ENCODE results near the gene STARD9. TPM values are rescaled to one million over a fixed set of nuclear protein-coding genes. Genes with fewer than 3 reads are reported as not detected.
A peak's percentile ranks its signal among the peaks of the same experiment; 100 is the strongest.
"Not testable (repeated sequence)": the region's sequence is repeated elsewhere in the genome, so short reads cannot be mapped to it uniquely, and the experiment has no call there.

The STARD9 gene
- total RNA-seq, 2 donors from 2014 or later, result 5.0 to 7.2 TPM

- intact Hi-C loops (cut with DNase I, micrococcal nuclease), result no loop called here
- DNase-seq, result no peak
These were observed 40.7 kb downstream of the STARD9 start for GRCh38 chr15:42616107-42616506.

GRCh38 chr15:42619656-42620371 lies 44.4 kb downstream of the STARD9 start:
- ATAC-seq (no peak), DNase-seq (no peak)
- intact Hi-C loops (cut with DNase I, micrococcal nuclease), result no loop called here

More at GRCh38 chr15:42616107-42616506, 40.7 kb downstream of the STARD9 start:
- no peak for ATAC-seq

DNA sequence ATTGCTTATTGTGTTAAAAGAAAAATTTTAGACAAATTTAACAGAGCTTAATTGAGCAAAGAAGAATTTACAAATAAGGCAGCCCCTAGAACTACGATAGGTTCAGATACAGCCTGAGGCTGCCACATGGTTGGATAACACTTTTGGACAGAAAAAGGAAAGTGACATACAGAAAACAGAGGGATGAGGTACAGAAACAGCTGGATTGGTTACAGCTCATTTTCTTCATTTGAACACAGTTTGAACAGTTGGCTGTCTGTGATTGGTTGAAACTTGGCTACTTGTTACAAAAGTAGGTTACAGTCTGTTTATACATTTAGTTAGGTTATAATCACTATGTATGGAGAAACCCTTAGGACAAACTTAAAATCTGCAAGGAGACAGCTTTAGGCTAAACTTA lies 46.0 kb downstream of the STARD9 start:
- DNase-seq (no peak), ATAC-seq (no peak)
- intact Hi-C loops (cut with DNase I, micrococcal nuclease), result no loop called here

GRCh38 chr15:42621996-42622925 lies 46.9 kb downstream of the STARD9 start:
- intact Hi-C loops (cut with DNase I, micrococcal nuclease), result no loop called here
- ATAC-seq, result peak; percentile 96
- peak in 1 of 2 donors; percentile 23 for DNase-seq

DNA sequence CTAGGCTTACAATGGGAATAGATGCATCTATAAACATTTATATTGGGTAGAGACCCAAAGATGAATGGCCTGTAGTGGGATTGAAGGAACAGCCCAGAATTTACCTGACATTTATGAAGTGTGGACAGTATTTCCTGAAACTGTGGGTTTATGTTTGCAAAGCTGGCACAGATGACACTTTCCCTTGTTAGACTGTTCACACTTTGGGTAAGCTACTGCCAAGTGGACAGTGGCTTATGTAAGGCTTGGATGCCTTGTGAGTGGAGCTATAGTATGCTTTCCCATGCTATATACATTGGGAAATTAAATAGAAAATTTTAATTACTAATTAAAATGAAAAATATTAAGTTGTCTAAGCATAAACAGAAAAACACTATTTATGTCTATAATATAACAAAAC lies 48.5 kb downstream of the STARD9 start:
- DNase-seq (no peak), ATAC-seq (no peak)
- intact Hi-C loops (cut with DNase I, micrococcal nuclease), result no loop called here

DNA sequence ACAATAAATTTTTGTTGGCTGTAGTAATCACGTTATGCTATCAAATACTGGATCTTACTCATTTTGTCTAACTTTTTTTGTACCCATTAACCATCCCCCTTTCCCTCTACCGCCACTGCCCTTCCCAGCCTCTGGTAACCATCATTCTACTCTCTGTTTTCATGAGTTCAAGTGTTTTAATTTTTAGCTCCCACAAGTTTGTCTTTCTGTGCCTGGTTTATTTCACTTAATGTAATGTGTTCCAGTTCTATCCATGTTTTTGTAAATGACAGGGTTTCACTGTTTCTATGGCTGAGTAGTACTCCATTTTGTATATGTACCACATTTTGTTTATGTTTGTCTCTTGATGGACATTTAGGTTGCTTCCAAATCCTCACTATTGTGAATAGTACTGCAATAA lies 52.1 kb downstream of the STARD9 start:
- ATAC-seq (no peak), DNase-seq (no peak)
- intact Hi-C loops (cut with DNase I, micrococcal nuclease), result no loop called here

- ATAC-seq, result no peak
- no peak for DNase-seq
- intact Hi-C loops (cut with DNase I, micrococcal nuclease), result no loop called here
These were observed 53.4 kb downstream of the STARD9 start for GRCh38 chr15:42628761-42629160.

DNA sequence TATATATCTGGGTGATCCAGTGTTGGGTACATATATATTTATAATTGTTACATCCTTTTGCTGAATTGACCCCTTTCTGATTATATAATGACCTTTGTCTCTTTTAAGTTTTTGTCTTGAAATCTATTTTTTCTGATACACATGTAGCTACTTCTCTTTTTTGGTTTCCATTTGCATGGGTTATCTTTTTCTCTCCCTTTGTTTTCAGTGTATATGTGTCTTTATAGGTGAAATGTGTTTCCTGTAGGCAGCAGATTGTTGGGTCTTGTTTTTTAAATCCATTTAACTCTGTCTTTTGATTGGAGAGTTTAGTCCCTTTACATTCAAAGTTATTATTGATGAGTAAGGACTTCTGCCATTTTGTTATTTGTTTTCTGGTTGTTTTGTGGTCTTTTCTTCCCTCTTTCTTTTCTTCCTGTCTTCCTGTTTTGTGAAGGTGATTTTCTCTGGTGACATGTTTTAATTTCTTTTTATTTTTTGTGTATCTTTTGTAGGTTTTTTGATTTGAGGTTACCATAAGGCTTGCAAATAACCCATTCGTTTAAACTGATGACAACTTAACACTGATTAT lies 56.8 kb downstream of the STARD9 start:
- ATAC-seq (no peak), DNase-seq (no peak)
- intact Hi-C loops (cut with DNase I, micrococcal nuclease), result no loop called here

GRCh38 chr15:42640109-42640508 lies 64.7 kb downstream of the STARD9 start:
- DNase-seq (no peak), ATAC-seq (no peak)
- intact Hi-C loops (cut with DNase I, micrococcal nuclease), result no loop called here

DNA sequence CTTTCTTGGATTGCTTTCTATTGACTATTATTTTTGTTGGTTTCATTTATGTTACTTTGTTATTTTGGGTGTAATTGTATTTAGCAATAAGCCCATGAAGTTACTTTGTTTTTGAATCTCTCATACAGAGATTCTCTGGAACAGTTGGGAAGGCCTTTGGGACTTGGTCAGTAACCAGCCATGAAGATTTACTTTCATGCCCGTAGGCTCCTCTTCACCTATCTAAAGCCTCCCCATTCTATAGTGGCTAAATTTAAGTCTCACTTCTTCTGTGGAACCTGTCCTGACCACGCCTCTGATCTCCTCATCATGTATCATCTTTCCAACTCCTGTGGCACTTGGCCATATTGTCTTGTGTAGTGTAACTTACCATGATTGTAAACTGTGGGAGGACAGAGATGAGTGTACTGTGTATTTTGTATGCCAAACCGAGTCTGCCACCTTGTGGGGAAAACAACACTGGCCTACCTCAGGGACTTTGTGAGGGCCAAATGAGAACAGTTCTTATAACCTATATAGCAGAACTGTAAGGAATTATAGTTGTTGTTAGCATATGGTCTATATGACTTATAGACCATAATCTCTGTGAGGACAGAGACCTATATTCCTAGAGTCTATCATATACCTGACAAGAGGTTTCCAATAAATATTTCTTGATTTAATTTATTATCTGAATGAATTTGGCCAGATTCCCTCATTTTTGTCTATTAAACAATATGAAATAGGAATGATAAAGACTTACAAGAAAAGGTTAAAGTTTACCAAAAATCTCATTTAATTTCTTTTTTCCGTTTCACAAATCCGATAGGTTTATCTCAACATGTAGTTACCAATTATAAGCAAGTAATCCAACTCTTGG lies 75.0 kb downstream of the STARD9 start:
- peak; percentile 53 to 76 for DNase-seq
- intact Hi-C loops (cut with DNase I, micrococcal nuclease), result loop anchor here in 1 of 2 donors (5.0 kb wide), 1 partner anchor 103 kb away; the partner anchor contains the start of genes HAUS2 and LRRC57
- ATAC-seq, result peak; percentile 100

DNA sequence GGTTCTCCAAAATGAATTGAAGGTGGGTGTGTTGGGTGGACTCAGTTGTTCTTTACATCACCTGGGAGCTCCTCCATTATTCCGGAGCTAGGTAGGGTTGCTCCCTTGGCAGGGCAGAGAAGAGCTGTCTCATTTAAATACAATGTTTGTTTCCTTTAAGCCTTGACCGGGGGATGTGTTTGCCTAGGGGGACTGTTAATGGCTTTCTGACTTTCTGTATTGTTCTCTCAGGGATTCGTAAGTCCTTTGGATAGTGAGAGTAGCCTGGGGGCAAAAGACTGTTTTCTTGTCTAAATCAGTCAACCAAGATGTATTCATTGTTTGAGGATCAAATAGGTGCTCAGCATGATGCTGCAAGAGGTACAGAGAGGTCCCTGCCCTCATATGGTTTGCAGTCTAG lies 90.4 kb downstream of the STARD9 start:
- ATAC-seq, result no peak
- intact Hi-C loops (cut with DNase I, micrococcal nuclease), result no loop called here
- no peak for DNase-seq

- intact Hi-C loops (cut with DNase I, micrococcal nuclease), result no loop called here
- ATAC-seq, result no peak
- DNase-seq, result no peak
These were observed 92.4 kb downstream of the STARD9 start for GRCh38 chr15:42667855-42668254.

- ATAC-seq (no peak), DNase-seq (no peak)
- intact Hi-C loops (cut with DNase I, micrococcal nuclease), result no loop called here
These were observed 95.0 kb downstream of the STARD9 start for GRCh38 chr15:42670451-42670850.

- DNase-seq, result no peak
- no peak for ATAC-seq
- intact Hi-C loops (cut with DNase I, micrococcal nuclease), result no loop called here
These were observed 97.0 kb downstream of the STARD9 start for GRCh38 chr15:42672444-42672843.

DNA sequence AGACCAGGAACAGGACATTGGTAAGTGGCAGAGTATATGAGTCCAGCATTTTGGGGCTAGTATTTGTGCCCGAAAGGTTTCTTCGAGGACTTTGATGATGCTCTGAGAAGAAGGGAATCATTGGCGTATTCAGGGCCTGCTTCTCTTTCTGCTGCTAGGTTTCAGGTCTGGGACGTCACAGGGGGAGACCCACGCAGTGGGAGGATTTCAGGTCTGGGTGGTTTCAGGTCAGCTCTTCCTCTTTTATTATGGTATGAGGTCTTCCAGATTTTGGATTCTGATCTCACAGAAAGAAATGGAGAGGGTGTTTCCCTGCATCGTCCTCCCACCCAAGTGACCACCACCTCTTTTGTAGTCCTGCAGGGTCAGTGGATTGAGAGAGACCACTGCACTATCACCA lies 99.1 kb downstream of the STARD9 start:
- intact Hi-C loops (cut with DNase I, micrococcal nuclease), result no loop called here
- DNase-seq (no peak), ATAC-seq (no peak)

DNA sequence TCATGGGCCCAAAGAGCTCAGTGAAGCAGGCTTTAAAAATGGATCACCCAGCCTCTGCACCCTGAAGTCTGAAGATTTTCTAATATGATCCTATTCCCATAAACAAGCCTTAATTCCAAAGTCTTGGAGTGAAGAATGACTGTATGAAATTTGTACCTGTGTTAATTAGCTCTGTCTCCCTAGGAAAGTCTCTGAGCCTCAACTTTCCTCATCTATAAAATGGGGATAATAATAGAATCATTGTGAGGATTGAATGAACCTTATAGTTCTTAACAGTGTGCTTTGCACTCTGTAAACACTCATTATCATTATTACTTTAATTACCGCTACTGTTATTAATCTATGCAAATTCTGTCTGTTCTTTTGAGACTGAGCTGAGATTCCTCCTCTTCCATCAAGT lies 99.6 kb downstream of the STARD9 start:
- intact Hi-C loops (cut with DNase I, micrococcal nuclease), result no loop called here
- DNase-seq (no peak), ATAC-seq (no peak)

DNA sequence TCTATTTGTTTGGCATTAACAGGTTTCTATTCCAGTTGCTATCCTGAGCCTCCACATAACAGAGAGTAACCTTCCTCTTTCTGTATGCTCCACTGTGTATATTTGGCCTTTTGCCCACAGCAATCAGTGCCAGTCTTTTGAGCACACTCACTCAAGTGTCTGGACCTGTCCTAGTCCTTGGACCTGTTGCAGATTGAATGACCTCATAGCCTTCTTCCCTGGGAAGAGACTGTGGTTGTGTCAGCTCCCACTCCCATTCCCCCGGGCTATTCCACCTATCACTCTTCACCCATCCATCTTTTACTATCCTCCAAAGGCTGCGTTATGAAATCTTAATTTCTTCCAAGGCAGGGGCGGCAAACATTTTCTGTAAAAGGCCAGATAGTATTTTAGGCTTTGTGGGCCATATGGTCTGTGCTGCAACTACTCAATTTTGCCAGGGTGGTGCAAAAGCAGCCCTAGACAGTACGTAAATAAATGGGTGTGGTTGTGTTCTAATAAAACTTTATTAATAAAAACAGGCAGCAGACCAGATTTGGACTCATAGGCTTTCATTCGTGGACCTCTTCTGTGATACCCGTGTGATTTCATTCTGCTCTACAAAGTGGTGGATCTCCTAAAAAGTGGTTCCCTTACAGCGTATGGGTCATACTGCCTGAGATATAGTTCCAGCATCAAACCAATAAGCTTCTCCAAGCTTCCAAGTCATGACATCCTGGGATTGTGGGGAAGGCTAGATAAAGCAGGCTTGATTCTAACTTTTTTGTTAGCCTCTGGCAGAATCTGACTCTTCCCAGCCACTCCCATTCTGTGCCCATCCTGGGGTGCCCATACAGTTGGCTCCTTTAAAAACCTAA lies 104.1 kb downstream of the STARD9 start:
- ATAC-seq (no peak), DNase-seq (no peak)
- intact Hi-C loops (cut with DNase I, micrococcal nuclease), result no loop called here

DNA sequence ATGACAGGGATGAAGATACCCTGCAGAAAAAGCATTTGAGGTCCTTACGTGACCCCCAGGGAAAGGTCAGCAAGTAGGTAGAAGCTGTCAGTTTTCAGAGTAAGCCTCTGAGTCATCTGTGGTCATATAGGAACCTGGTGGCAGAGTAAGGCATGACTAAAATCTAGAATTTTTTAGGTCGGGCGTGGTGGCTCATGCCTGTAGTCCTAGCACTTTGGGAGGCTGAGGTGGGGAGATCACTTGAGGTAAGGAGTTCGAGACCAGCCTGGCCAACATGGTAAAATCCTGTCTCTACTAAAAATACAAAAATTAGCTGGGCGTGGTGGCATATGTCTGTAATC lies 104.7 kb downstream of the STARD9 start:
- intact Hi-C loops (cut with DNase I, micrococcal nuclease); ATAC-seq; DNase-seq: not testable (repeated sequence)
